HEK293T (cell line): Measurements from ENCODE around the gene SLC25A48.
A peak's percentile ranks its signal among the peaks of the same experiment; 100 is the strongest.

Source experiments
- CTCF ChIA-PET: fragments of 350-600 bp; formaldehyde crosslinking; extraction: SDS; loops from one replicate; lab custom pipeline; 2021; ENCODE audit warnings: antibody characterized with exemption, inconsistent platforms; lab: Yijun Ruan, JAX
- POLR2A ChIA-PET: fragments of 350-600 bp; formaldehyde crosslinking; extraction: SDS; loops from one replicate; lab custom pipeline; 2020; ENCODE audit warnings: antibody characterized with exemption, inconsistent platforms; lab: Yijun Ruan, JAX
- DNase-seq: peaks from one replicate; pipeline ENCODE4 v3.0.0; 2012; ENCODE audit warnings: mixed read lengths; ENCODE audit errors: extremely low spot score
- ARNT ChIP-seq: fragments of 450-650 bp; IDR thresholded peaks from 2 replicates; pipeline ENCODE4 v1.6.1; 2017; ENCODE audit warnings: mild to moderate bottlenecking
- BHLHE40 ChIP-seq: fragments of 450-650 bp; IDR thresholded peaks from 2 replicates; pipeline ENCODE4 v1.6.1; 2016; ENCODE audit warnings: mild to moderate bottlenecking, moderate library complexity, borderline replicate concordance
- CTBP1 ChIP-seq: fragments of 450-650 bp; IDR thresholded peaks from 2 replicates; pipeline ENCODE4 v1.6.1; 2016; ENCODE audit warnings: borderline replicate concordance
- ELF4 ChIP-seq: fragments of 450-650 bp; IDR thresholded peaks from 2 replicates; pipeline ENCODE4 v1.6.1; 2017; ENCODE audit warnings: antibody characterized with exemption
- FOXA1 ChIP-seq: fragments of 450-650 bp; IDR thresholded peaks from 2 replicates; pipeline ENCODE4 v1.6.1; 2016; ENCODE audit warnings: mild to moderate bottlenecking
- FOXK2 ChIP-seq: fragments of 450-650 bp; IDR thresholded peaks from 2 replicates; pipeline ENCODE4 v1.6.1; 2016; ENCODE audit warnings: mild to moderate bottlenecking
- FOXM1 ChIP-seq: fragments of 450-650 bp; IDR thresholded peaks from 2 replicates; pipeline ENCODE4 v1.6.1; 2017; ENCODE audit warnings: mild to moderate bottlenecking, borderline replicate concordance
- HDGF ChIP-seq: fragments of 450-650 bp; IDR thresholded peaks from 2 replicates; pipeline ENCODE4 v1.6.1; 2017; ENCODE audit warnings: antibody characterized with exemption, borderline replicate concordance
- L3MBTL2 ChIP-seq: fragments of 450-650 bp; conservative IDR thresholded peaks from 2 replicates; pipeline ENCODE4 v1.6.1; 2016; ENCODE audit warnings: mild to moderate bottlenecking
- LEF1 ChIP-seq: fragments of 450-650 bp; IDR thresholded peaks from 2 replicates; pipeline ENCODE4 v1.6.1; 2017; ENCODE audit warnings: mild to moderate bottlenecking, borderline replicate concordance
- NFRKB ChIP-seq: fragments of 450-650 bp; IDR thresholded peaks from 2 replicates; pipeline ENCODE4 v1.6.1; 2016; ENCODE audit warnings: mild to moderate bottlenecking, moderate library complexity
- SP1 ChIP-seq: fragments of 450-650 bp; IDR thresholded peaks from 2 replicates; pipeline ENCODE4 v1.6.1; 2017
- SUZ12 ChIP-seq: fragments of 450-650 bp; IDR thresholded peaks from 2 replicates; pipeline ENCODE4 v1.6.1; 2016; ENCODE audit warnings: mild to moderate bottlenecking
- TARDBP ChIP-seq: fragments of 450-650 bp; IDR thresholded peaks from 2 replicates; pipeline ENCODE4 v1.6.1; 2016
- ZNF384 ChIP-seq: fragments of 450-650 bp; IDR thresholded peaks from 2 replicates; pipeline ENCODE4 v1.6.1; 2016
- TF ChIP-seq, protein P1 (sequence below): fragments of 450-650 bp; IDR thresholded peaks from 2 replicates; pipeline ENCODE4 v1.6.1; 2016

Gene SLC25A48

DNA sequence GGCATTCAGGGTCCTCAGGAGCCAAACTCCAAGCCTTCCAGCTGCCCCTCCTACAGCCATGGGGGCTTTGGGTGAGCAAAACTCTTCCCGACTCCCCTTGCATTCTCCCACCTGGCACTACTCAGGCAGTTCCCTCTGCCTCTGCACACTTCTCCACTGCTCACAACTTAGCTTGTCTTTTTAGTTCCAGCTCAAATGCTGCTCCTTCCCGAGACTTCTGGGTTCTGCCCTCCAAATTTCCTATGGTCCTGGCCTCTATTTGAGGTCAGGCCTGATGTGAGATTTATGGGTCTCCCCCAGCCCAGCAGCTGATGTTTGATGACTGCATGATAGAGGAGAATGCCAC, 5.7 kb upstream of the SLC25A48 start:
- no peak for TF ChIP-seq SP1
- TF ChIP-seq FOXK2 = no peak
- TF ChIP-seq ELF4 = no peak
- TF ChIP-seq ZNF384 = no peak
- TF ChIP-seq ARNT = no peak
- TF ChIP-seq L3MBTL2 = no peak
- TF ChIP-seq, protein P1, sequence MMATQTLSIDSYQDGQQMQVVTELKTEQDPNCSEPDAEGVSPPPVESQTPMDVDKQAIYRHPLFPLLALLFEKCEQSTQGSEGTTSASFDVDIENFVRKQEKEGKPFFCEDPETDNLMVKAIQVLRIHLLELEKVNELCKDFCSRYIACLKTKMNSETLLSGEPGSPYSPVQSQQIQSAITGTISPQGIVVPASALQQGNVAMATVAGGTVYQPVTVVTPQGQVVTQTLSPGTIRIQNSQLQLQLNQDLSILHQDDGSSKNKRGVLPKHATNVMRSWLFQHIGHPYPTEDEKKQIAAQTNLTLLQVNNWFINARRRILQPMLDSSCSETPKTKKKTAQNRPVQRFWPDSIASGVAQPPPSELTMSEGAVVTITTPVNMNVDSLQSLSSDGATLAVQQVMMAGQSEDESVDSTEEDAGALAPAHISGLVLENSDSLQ = no peak
- no peak for TF ChIP-seq NFRKB
- no peak for DNase-seq
- ChIA-PET CTCF (interaction anchor here (0.6 to 4.0 kb wide), 4 partner anchors 44 to 275 kb away, joined by 3 to 19 read pairs (median 8); no protein-coding TSS in a partner anchor), POLR2A (no interaction called here)

DNA sequence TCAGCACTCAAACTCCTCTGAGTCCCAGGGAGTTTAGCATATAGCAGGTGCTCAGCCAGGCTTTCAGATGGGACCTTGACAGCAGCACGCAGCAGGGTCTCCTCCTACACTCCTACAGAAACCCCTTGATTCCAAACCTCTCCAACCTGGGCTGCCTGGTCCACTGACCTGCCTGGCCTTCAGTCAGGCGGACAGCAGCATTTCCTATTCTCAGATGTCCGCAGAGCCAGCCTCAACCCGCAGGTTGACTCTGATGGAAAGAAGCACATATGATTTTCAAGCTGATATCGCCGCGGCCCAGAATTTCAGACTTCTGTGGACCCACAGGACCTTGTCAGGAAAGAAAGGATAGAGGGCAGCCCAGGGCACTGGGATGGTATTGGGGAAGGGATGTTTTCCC, 5.3 kb upstream of the SLC25A48 start:
- TF ChIP-seq BHLHE40 = no peak
- no peak for TF ChIP-seq L3MBTL2
- no peak for TF ChIP-seq CTBP1
- TF ChIP-seq LEF1 = no peak
- TF ChIP-seq ARNT = no peak
- TF ChIP-seq, protein P1 = no peak
- no peak for TF ChIP-seq ELF4
- no peak for TF ChIP-seq SP1
- no peak for TF ChIP-seq FOXK2
- no peak for TF ChIP-seq FOXA1
- TF ChIP-seq HDGF = no peak
- no peak for TF ChIP-seq NFRKB
- TF ChIP-seq SUZ12 = no peak
- no peak for TF ChIP-seq ZNF384
- TF ChIP-seq FOXM1 = no peak
- no peak for TF ChIP-seq TARDBP
- no peak for DNase-seq
- POLR2A ChIA-PET = no interaction called here
- CTCF ChIA-PET = interaction anchor here (0.6 to 4.0 kb wide), 4 partner anchors 17 to 367 kb away, joined by 3 to 19 read pairs (median 5); no protein-coding TSS in a partner anchor

DNA sequence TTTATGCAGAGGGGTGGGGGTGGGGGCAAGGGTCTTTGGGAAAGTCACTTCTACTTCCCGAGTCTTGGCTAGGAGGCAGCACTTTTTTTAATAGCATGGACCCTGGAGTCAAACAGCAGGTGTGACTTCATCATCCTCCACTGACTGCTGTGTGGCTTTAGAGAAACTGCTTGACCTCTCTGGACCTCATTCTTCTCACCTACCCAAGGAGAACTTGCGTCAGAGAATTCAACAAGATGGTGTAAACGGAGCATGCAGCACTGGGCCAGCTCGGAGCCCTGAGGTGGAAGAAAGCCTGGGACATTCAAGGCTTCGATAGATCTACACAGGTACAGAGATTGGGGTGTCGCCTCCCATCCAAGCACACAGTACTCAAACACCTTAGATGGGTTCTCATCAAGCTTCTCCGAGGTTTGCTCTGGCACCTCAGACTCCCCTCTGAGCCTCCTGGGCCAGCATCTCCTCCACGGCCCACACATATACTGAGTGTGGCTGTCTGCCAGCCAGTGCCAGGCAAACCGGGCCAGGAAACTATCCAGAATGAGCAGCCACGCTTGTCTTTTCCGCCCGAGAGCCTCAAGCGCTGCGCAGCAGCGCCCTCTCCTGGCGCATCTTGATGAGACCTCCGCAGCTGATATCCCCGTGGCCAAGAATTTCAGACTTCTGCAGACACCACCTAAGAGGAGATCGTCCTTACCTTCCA, 4.6 kb upstream of the SLC25A48 start:
- CTCF ChIA-PET = interaction anchor here (0.7 to 4.0 kb wide), 17 partner anchors 10 to 369 kb away, joined by 3 to 38 read pairs (median 5); partner anchors contain the start of gene CXCL14
- DNase-seq = peak; percentile 82
- TF ChIP-seq BHLHE40 = no peak
- no peak for TF ChIP-seq HDGF
- TF ChIP-seq SUZ12 = no peak
- TF ChIP-seq FOXM1 = no peak
- TF ChIP-seq ELF4 = no peak
- no peak for TF ChIP-seq LEF1
- no peak for TF ChIP-seq FOXK2
- TF ChIP-seq NFRKB = no peak
- TF ChIP-seq SP1 = no peak
- TF ChIP-seq ZNF384 = no peak
- TF ChIP-seq CTBP1 = no peak
- TF ChIP-seq ARNT = no peak
- no peak for TF ChIP-seq L3MBTL2
- POLR2A ChIA-PET = interaction anchor here (1.4 kb wide), 1 partner anchor 276 kb away, joined by 6 read pairs; no protein-coding TSS in a partner anchor

DNA sequence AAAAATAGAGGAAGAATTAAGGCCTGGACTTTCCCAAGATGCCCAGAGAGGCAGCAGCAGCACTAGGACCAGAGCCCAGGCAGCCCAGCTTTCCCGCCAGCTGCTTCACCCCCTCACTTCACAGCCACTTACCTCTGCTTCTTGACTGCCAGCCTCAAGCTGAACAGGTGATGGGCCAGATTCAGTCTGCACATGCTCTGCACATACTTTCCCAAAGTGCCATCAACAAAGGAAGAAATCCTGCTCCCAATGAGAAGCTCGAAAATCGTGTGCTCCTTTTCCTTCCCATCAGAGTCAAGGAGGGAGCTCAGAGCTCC, 4.1 kb upstream of the SLC25A48 start:
- CTCF ChIA-PET = interaction anchor here (0.7 to 4.0 kb wide), 20 partner anchors 9 to 372 kb away, joined by 3 to 38 read pairs (median 4); partner anchors contain the start of gene CXCL14

DNA sequence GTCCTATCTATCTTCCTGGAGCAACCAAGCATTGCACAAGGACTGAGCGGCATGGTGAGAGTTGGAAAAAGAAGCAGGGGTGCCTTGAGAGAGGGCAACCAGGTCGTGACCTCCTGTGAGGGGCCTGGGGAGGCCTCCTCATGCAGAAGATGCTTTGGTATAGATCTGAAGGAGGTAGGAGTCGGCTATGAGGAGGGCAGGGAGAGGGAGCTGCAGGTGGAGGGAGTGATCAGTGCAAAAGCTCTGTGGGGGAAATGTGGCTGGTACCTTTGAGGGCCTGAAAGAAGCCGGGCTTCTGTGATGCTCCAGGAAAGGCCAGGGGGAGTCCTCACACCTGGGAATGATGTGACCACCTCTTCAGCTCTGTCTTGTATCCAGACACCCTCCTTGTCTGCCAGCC, 3.6 kb upstream of the SLC25A48 start:
- POLR2A ChIA-PET = interaction anchor here (1.4 kb wide), 1 partner anchor 277 kb away, joined by 6 read pairs; no protein-coding TSS in a partner anchor
- DNase-seq = no peak
- TF ChIP-seq ELF4 = no peak
- no peak for TF ChIP-seq SUZ12
- no peak for TF ChIP-seq SP1
- TF ChIP-seq L3MBTL2 = no peak
- no peak for TF ChIP-seq LEF1
- no peak for TF ChIP-seq TARDBP
- TF ChIP-seq FOXK2 = no peak
- no peak for TF ChIP-seq CTBP1
- TF ChIP-seq, protein P1 = no peak
- no peak for TF ChIP-seq HDGF
- TF ChIP-seq NFRKB = no peak
- no peak for TF ChIP-seq FOXM1
- no peak for TF ChIP-seq BHLHE40
- no peak for TF ChIP-seq ZNF384
- TF ChIP-seq ARNT = no peak
- TF ChIP-seq FOXA1 = no peak
- CTCF ChIA-PET = interaction anchor here (0.7 to 4.0 kb wide), 17 partner anchors 9 to 373 kb away, joined by 3 to 38 read pairs (median 4); partner anchors contain the start of gene CXCL14

More for the DNA sequence above, 4.1 kb upstream of the SLC25A48 start:
- no peak for TF ChIP-seq BHLHE40
- no peak for TF ChIP-seq SP1
- TF ChIP-seq ZNF384 = no peak
- no peak for TF ChIP-seq CTBP1
- no peak for TF ChIP-seq TARDBP
- TF ChIP-seq FOXM1 = no peak
- TF ChIP-seq ELF4 = no peak
- no peak for TF ChIP-seq FOXA1
- no peak for TF ChIP-seq ARNT
- no peak for TF ChIP-seq SUZ12
- no peak for TF ChIP-seq L3MBTL2
- TF ChIP-seq FOXK2 = no peak
- TF ChIP-seq, protein P1 = no peak
- TF ChIP-seq NFRKB = no peak
- no peak for TF ChIP-seq LEF1
- no peak for TF ChIP-seq HDGF
- no peak for DNase-seq
- POLR2A ChIA-PET = interaction anchor here (1.4 kb wide), 1 partner anchor 276 kb away, joined by 6 read pairs; no protein-coding TSS in a partner anchor
